MG63 (cell line): ENCODE results near the gene SLIT3. TPM values are rescaled to one million over a fixed set of nuclear protein-coding genes. Genes with fewer than 3 reads are reported as not detected.

Experiments used
- DNase-seq: peaks from one replicate; pipeline ENCODE4 v3.0.0-alpha.2; 2020
- H3K27me3 ChIP-seq: fragments of 250-450 bp; sonication (Bioruptor Pico); 2 replicates; pipeline ENCODE4 v1.5.1; 2020; ENCODE audit warnings: mild to moderate bottlenecking, moderate library complexity
- H3K36me3 ChIP-seq: fragments of 250-450 bp; sonication (Bioruptor Pico); 2 replicates; pipeline ENCODE4 v1.5.1; 2020; ENCODE audit warnings: mild to moderate bottlenecking, moderate library complexity
- H3K4me3 ChIP-seq: fragments of 250-450 bp; sonication (Bioruptor Pico); 2 replicates; pipeline ENCODE4 v1.5.1; 2020; ENCODE audit warnings: mild to moderate bottlenecking, moderate library complexity
- H3K9me3 ChIP-seq: fragments of 250-450 bp; sonication (Bioruptor Pico); 2 replicates; pipeline ENCODE4 v1.5.1; 2020; ENCODE audit warnings: mild to moderate bottlenecking, moderate library complexity
- total RNA-seq: library from RNA; depleted of rRNA; stranded (reverse); fragments of >200 nt; shearing (Covaris generic); gene quantifications from 2 replicates; pipeline ENCODE4 v1.2.3, GENCODE V29; 2014; ENCODE audit warnings: low replicate concordance

Gene SLIT3
- total RNA-seq, 1 experiment from 2014 or later = 8.0 TPM

- Histone ChIP-seq H3K36me3 (no peaks in the 10 kb centered on the region), H3K9me3 (no peaks in the 10 kb centered on the region), H3K4me3 (no peak overlapping the region), H3K27me3 (no peaks in the 10 kb centered on the region)
- no peak for DNase-seq
Measured at GRCh38 chr5:169048181-169049125, 252.5 kb downstream of the SLIT3 start.

GRCh38 chr5:169044962-169045361, 256.0 kb downstream of the SLIT3 start:
- H3K36me3 ChIP-seq = no peaks in the 10 kb centered on the region

GRCh38 chr5:169041180-169041579, 259.8 kb downstream of the SLIT3 start:
- no peaks in the 10 kb centered on the region for H3K27me3 ChIP-seq

More at GRCh38 chr5:169044962-169045361, 256.0 kb downstream of the SLIT3 start:
- DNase-seq = no peak
- H3K27me3 ChIP-seq = no peaks in the 10 kb centered on the region
- H3K9me3 ChIP-seq = no peaks in the 10 kb centered on the region
- no peak overlapping the region for H3K4me3 ChIP-seq

GRCh38 chr5:169039592-169039991, 261.3 kb downstream of the SLIT3 start:
- Histone ChIP-seq H3K36me3 (no peaks in the 10 kb centered on the region), H3K27me3 (no peaks in the 10 kb centered on the region), H3K4me3 (no peak overlapping the region), H3K9me3 (no peaks in the 10 kb centered on the region)
- no peak for DNase-seq

More at GRCh38 chr5:169041180-169041579, 259.8 kb downstream of the SLIT3 start:
- Histone ChIP-seq H3K4me3 (no peak overlapping the region), H3K9me3 (no peaks in the 10 kb centered on the region), H3K36me3 (no peaks in the 10 kb centered on the region)
- no peak for DNase-seq

- no peak for DNase-seq
- Histone ChIP-seq H3K27me3 (no peaks in the 10 kb centered on the region), H3K4me3 (no peak overlapping the region), H3K9me3 (peaks cover 6% of the 10 kb centered on the region), H3K36me3 (no peaks in the 10 kb centered on the region)
Measured at GRCh38 chr5:169037466-169037865, 263.5 kb downstream of the SLIT3 start.

GRCh38 chr5:169036079-169036805, 264.7 kb downstream of the SLIT3 start:
- H3K9me3 ChIP-seq = peaks cover 6% of the 10 kb centered on the region
- no peaks in the 10 kb centered on the region for H3K36me3 ChIP-seq
- no peaks in the 10 kb centered on the region for H3K27me3 ChIP-seq
- no peak overlapping the region for H3K4me3 ChIP-seq
- DNase-seq = no peak

- DNase-seq = peak; percentile 44
- Histone ChIP-seq H3K4me3 (no peak overlapping the region), H3K27me3 (no peaks in the 10 kb centered on the region), H3K36me3 (no peaks in the 10 kb centered on the region), H3K9me3 (peaks cover 6% of the 10 kb centered on the region)
Measured at GRCh38 chr5:169029661-169030274, 271.2 kb downstream of the SLIT3 start.

- Histone ChIP-seq H3K4me3 (no peak overlapping the region), H3K36me3 (no peaks in the 10 kb centered on the region), H3K9me3 (peaks cover 6% of the 10 kb centered on the region), H3K27me3 (no peaks in the 10 kb centered on the region)
- no peak for DNase-seq
Measured at GRCh38 chr5:169029037-169029436, 271.9 kb downstream of the SLIT3 start.

- DNase-seq = no peak
- Histone ChIP-seq H3K9me3 (no peaks in the 10 kb centered on the region; the same call in 1 of the 2 replicates), H3K27me3 (no peaks in the 10 kb centered on the region), H3K36me3 (no peaks in the 10 kb centered on the region), H3K4me3 (no peak overlapping the region)
Measured at GRCh38 chr5:169027501-169028061, 273.4 kb downstream of the SLIT3 start.

GRCh38 chr5:169025491-169025890, 275.4 kb downstream of the SLIT3 start:
- H3K36me3 ChIP-seq = no peaks in the 10 kb centered on the region
- no peaks in the 10 kb centered on the region for H3K27me3 ChIP-seq
- no peak overlapping the region for H3K4me3 ChIP-seq
- no peaks in the 10 kb centered on the region; the same call in 1 of the 2 replicates for H3K9me3 ChIP-seq
- no peak for DNase-seq

GRCh38 chr5:169024421-169024820, 276.5 kb downstream of the SLIT3 start:
- no peak overlapping the region for H3K4me3 ChIP-seq
- H3K36me3 ChIP-seq = no peaks in the 10 kb centered on the region
- H3K9me3 ChIP-seq = no peaks in the 10 kb centered on the region; the same call in 1 of the 2 replicates
- no peak for DNase-seq
- no peaks in the 10 kb centered on the region for H3K27me3 ChIP-seq

GRCh38 chr5:169022718-169023117, 278.2 kb downstream of the SLIT3 start:
- H3K36me3 ChIP-seq = no peaks in the 10 kb centered on the region
- H3K27me3 ChIP-seq = no peaks in the 10 kb centered on the region
- no peaks in the 10 kb centered on the region; the same call in 1 of the 2 replicates for H3K9me3 ChIP-seq
- DNase-seq = no peak
- H3K4me3 ChIP-seq = no peak overlapping the region

GRCh38 chr5:169020102-169020501, 280.8 kb downstream of the SLIT3 start:
- H3K4me3 ChIP-seq = no peak overlapping the region

GRCh38 chr5:169018925-169019324, 282.0 kb downstream of the SLIT3 start:
- no peak overlapping the region for H3K4me3 ChIP-seq
- no peaks in the 10 kb centered on the region for H3K36me3 ChIP-seq
- H3K27me3 ChIP-seq = no peaks in the 10 kb centered on the region
- no peak for DNase-seq
- H3K9me3 ChIP-seq = no peaks in the 10 kb centered on the region

More at GRCh38 chr5:169020102-169020501, 280.8 kb downstream of the SLIT3 start:
- no peak for DNase-seq
- Histone ChIP-seq H3K27me3 (no peaks in the 10 kb centered on the region), H3K36me3 (no peaks in the 10 kb centered on the region), H3K9me3 (no peaks in the 10 kb centered on the region)

- Histone ChIP-seq H3K27me3 (no peaks in the 10 kb centered on the region), H3K9me3 (no peaks in the 10 kb centered on the region), H3K4me3 (no peak overlapping the region), H3K36me3 (no peaks in the 10 kb centered on the region)
- DNase-seq = no peak
Measured at GRCh38 chr5:169015991-169016390, 284.9 kb downstream of the SLIT3 start.

- no peak for DNase-seq
- H3K4me3 ChIP-seq = no peak overlapping the region
- H3K9me3 ChIP-seq = no peaks in the 10 kb centered on the region
- no peaks in the 10 kb centered on the region for H3K27me3 ChIP-seq
- no peaks in the 10 kb centered on the region for H3K36me3 ChIP-seq
Measured at GRCh38 chr5:169013846-169014245, 287.1 kb downstream of the SLIT3 start.
